HG02970 (cell line): ENCODE data around the gene GPR137B.
"Not testable (repeated sequence)": the region's sequence is repeated elsewhere in the genome, so short reads cannot be mapped to it uniquely, and the experiment has no call there.

Experiments
- ATAC-seq: cut with Tn5 transposase; IDR thresholded peaks from one replicate; pipeline ENCODE4 v1.9.1; 2021; ENCODE audit warnings: mild to moderate bottlenecking, moderate library complexity, moderate number of reproducible peaks; ENCODE audit not compliant: unreplicated experiment, low FRiP score

The GPR137B gene

DNA sequence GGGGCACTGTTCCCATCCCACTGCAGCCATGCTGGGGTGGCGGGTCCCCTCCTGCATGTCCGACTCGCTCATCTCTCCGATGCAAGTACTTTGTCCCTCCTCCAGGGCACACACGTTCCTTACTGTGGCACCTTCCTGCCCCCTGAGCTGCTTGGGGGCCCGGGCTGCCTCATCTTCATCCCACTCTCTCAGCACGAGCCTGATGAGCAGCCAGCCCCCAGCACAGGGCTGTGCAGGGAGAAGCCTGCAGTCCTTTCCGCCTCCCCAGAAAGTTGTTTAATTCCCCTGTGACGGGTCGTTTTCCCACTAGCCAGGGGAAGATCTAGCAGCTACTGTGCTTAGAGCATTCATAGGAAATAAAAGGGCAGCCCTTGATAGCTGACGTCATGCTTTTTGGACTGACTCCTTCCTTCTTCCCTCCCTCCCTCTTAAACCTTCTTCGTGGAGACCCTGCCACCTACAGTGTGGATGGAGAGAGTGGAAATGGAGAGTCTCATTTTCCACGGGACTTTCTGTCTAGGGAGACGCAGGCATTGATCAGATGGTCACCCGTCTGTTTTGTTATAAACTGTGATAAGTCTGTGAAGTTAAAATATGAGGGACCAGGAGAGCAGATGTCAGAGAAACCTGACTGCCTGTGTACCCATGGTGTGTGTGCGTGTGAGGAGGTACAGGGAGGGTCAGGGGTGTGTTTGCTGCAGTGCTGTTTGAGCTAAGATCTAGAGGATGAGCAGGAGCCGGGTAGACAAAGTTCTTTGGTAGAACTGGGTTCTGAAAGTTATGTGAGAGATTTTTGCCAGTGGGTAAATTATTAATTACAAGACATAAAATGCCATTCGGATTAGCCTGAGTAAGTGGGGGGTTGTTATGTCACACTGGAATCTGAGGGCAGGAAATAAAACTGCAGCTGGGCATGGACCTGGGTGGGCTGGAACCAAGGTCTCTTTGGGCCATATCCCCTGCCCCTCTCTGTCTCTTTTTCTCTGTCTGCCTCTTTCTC lies 34.3 kb downstream of the GPR137B start:
- ATAC-seq = no peak

DNA sequence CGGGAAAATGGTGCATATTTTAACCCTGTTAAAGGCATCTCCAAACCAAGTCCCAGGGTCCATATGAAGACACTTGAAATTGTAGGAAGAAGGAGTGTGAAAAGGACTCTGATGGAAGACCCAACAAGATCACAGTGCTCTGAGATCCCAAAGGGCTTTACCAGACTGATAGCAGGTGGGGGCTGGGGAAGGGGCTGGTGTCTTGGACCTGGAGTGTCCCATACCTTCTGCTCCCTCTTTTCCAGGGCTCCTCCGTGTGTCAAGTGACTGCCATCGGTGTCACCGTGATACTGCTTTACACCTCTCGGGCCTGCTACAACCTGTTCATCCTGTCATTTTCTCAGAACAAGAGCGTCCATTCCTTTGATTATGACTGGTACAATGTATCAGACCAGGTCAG lies 37.3 kb downstream of the GPR137B start:
- ATAC-seq = no peak

DNA sequence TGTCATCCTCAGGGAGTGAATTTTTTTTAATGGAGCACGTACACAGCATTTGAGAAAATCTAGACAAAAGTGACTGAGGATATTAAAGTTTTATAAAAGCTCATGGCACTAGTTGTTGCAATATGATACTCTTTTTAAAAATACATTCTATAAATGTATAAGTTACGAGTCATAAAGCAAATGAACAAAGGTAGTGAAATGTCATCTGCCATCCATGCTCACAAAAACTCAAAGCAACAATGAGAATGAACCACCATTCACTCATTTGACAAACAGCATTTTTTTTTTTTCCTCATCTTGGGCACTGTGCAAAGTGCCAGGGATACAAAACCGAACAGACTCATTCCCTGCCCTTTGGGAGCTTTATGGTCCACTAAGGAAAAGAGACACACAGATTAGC lies 38.7 kb downstream of the GPR137B start:
- no peak for ATAC-seq

DNA sequence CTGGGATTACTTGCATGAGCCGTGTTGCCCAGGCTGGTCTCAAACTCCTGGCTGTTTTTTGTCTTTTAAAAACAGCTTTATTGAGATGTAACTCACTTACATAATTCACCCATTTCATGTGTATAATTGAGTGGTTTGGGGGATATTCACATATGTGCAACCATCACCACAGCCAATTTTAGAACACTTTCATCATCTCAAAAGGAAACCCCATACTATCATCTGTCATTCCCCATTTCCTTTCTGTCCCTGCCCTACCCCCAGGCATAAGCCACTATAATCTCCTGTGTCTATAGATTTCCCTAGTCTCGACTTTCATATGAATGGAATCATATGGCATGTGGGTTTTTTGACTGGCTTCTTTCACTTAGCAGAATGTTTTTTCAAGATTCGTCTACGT lies 43.3 kb downstream of the GPR137B start:
- no peak for ATAC-seq

DNA sequence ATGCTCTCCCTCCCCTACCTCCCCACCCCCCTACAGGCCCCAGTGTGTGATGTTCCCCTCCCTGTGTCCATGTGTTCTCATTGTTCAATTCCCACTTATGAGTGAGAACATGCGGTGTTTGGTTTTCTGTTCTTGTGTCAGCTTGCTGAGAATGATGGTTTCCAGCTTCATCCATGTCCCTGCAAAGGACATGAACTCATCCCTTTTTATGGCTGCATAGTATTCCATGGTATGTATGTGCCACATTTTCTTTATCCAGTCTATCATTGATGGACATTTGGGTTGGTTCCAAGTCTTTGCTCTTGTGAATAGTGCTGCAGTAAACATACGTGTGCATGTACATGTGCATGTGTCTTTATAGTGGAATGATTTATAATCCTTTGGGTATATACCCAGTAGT lies 44.1 kb downstream of the GPR137B start:
- not testable (repeated sequence) for ATAC-seq

DNA sequence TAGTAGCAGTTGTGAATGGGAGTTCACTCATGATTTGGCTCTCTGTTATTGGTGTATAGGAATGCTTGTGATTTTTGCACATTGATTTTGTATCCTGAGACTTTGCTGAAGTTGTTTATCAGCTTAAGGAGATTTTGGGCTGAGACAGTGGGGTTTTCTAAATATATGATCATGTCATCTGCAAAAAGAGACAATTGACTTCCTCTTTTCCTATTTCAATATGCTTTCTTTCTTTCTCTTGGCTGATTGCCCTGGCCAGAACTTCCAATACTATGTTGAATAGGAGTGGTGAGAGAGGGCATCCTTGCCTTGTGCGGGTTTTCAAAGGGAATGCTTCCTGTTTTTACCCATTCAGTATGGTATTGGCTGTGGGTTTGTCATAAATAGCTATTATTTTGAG lies 45.7 kb downstream of the GPR137B start:
- not testable (repeated sequence) for ATAC-seq

DNA sequence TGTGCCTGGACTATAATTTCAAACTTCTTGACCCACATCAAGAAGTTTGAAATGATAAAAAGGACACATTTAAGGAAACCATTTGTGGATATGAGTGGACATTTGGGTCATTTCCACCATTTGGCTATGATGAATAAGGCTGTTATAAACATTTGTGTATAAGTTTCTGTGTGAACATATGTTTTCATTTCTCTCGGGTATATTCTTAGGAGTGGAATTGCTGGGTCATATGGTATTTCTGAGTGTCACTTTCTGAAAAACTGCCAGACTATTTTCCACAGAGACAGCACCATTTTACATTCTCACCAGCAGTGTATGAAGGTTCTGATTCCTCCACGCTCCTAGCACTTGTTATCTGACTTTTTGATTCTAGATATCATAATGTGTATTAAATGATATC lies 50.8 kb downstream of the GPR137B start:
- ATAC-seq = no peak

DNA sequence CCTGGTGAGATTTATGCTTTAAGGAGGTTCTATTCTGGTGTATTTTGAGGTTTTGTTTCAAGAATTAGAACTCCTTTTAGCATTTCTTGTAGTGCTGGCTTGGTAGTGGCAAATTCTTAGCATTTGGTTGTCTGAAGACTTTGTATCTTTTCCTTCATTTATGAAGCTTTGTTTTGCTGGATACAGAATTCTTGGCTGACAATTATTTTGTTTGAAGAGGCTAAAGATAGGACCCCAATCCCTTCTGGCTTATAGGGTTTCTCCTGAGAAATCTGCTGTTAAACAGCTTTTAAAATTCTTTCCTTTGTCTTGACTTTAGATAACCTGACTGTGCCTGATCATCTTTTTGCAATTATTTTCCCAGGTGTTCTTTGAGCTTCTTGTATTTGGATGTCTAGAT lies 58.6 kb downstream of the GPR137B start:
- ATAC-seq = no peak

DNA sequence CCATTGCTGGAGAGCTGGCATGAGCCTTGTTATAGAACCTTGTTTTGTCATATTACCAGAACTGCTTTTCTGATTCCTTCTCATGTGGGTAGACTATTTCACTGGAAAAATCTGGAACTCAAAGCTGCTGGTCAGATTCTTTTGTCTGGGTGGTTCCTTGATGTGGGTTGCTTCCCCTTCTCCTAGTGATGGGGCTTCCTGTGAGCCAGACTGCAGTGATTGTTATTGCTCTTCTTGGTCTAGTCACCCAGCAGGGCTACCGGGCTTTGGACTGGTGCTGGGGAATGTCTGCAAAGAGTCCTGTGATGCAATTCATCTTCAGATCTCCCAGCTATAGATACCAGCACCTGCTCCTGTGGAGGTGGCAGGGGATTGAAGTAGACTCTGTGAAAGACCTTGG lies 59.4 kb downstream of the GPR137B start:
- ATAC-seq = no peak

DNA sequence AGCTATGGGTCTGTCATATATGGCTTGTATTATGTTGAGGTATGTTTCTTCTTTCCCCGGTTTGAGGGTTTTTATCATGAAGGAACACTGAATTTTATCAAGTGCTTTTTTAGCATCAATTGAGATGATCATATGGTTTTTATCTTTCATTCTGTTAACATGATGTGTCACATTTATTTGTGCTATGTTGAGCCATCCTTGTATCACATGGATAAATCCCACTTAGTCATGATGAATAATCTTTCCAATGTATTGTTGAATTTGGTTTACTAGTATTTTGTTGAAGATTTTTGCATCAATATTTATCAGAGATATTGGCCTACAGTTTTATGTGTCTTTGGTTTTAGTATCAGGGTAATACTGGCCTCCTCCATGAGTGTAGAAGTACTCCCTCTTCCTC lies 61.7 kb downstream of the GPR137B start:
- ATAC-seq = no peak

DNA sequence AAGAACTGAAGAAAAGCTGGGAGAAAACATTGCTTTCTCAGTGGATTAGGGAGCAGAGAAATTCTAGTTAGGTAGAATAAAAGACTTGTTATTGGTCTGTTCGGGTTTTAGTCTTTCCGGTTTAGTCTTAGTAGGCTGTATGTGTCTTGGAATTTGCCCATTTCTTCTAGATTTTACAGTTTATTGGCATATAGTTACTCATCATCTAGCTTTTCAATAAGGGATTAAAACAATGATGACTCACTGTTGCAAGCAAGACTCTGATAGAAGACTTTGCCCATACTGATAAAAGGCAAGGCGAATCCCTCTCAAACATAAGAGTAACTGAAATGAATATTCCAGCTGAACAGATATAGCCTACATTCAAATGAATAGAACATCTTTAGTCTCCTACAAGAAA lies 62.3 kb downstream of the GPR137B start:
- ATAC-seq = no peak

DNA sequence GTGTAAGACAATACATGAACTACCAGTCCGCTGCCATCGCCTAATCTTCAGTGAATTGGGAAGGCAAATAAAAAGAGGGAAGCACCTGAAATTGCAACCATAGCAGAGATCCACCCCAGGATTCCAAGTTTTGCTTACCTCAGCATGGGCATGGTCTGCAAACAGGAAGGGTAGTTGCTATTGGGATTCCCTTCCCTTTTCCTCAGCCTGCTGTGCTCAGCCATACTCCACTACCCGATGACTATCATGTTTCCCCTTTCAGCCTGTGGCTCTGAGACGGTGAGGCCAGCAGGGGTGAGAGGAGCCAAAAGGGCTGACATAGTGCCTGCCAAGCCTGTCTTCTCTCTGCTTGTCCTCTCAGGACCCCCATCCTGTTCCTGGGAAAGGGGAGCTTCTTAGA lies 64.2 kb downstream of the GPR137B start:
- ATAC-seq = no peak

DNA sequence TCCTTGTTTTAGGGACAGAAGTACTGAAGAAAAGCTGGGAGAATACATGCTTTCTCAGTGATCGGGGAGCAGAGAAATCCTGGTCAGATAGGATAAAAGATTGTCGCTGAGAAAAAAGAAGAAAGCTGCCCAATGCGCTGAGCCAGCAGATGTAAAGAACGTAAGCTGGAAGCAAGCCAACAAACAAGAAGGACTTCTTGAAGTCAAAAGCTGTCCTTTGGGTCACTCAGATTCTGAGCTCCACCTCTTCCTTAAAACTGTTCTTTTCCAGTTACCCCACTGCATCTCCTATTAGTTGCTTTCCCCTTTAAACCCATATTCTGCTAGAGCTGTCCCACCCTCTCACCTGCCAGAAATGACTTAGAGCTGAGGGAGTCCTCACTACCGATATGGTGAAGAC lies 64.8 kb downstream of the GPR137B start:
- ATAC-seq = no peak

DNA sequence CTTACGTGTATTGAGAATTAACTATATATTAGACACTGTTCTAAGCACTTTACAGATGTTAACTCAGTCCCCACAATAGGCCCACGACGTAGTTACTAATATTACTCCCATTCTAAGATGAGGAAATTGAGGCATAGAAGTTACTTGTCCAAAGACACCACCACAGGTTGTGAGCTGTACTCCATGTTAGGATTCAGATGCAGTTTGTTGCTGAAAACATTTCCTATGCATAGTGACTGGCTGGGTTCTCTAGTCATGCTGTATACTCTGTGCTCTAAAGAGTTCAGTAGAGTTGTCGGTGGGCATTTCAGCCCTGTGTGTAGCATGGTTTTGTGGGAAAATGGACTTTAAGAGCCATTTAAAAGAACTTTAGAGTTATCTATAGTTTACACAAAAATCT lies 65.2 kb downstream of the GPR137B start:
- no peak for ATAC-seq

DNA sequence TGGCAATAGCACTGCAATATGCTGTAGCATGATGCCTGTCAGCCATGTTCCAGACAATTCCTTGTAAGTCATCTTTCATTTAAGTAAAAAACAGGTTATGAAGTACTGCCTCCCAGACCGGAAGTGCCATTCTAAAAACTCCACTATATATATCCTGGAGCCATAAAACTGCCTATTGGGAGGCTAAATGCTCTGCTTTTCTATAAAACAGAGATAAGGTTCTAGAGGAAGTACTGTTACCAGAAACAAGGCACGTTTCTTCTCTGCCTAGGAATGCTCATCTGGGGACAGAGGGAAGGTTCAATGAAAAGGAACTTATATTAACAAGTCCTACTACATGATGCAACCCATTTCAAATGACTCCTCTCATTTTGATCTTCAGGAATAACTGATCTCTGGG lies 66.8 kb downstream of the GPR137B start:
- ATAC-seq = no peak

DNA sequence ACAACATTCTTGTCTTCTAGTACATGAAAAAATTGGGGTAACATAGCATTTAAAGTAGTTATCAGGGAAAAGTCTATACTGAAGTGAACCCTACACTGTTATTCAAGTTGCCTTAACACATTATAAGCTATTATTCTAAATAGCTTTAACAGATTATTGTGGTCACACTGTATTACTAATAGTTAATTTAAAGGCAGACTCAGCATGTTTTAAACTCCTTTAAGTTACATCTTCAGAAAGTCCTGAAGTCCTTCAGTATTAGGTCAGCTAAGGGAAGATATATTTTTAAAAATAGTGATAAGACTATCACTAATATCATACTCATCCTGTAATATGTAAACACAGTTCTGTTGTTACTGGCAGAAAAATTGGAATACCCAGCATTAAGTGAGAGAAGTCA lies 67.4 kb downstream of the GPR137B start:
- ATAC-seq = no peak

DNA sequence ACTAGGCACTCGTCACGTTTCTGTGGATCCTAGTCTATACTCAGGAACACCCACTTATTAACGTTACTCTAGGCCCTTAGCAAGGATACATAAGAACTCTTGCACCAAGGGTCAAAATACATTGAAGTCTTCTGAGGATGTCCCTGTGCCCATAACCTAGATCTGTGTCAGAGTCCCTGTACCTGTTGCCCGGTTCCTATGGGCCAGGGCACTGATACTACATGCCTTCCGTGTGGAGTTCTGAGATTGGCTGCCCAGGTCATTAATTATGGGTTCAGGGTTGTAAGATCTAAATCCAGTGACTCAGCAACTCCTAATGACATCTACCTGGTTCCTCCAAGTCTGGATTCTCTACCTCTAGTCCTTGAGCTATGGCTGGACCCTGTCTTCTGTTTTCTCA lies 69.5 kb downstream of the GPR137B start:
- no peak for ATAC-seq

DNA sequence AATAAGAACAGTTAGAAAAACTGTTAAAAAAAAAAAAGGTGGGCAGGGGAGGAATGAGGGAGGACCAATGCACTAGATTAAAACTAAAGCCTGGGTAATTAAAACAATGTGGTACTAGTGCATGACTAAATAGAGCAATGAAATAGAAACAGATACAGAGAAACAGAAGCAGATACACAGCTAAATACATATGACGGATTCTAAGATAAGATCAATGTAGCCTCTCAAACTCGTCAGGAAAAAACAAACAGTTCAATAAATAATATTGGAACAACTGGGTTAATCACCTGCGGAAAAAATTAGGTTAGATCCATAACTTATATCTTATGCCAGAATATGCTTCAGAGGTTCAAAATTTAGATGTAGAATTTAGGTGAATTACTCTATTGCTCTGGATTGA lies 71.2 kb downstream of the GPR137B start:
- ATAC-seq = no peak

DNA sequence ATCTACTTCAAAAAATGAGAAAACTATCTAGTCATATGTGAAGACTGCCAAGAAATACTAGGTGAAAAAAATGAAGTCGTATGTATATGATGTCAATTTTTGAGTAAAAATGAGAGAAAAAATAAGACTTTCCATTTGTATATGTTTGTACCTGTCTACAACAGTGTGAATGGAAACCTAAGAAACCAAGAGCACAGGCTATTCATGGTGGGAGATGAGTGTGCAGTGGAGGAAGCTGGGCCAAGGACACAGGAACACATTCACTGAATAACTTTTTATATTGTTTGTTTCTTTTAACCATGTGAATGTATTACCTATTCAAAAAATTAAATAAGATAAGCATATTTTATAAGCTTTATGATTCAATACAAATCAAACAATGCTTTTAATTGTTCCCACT lies 72.4 kb downstream of the GPR137B start:
- no peak for ATAC-seq

DNA sequence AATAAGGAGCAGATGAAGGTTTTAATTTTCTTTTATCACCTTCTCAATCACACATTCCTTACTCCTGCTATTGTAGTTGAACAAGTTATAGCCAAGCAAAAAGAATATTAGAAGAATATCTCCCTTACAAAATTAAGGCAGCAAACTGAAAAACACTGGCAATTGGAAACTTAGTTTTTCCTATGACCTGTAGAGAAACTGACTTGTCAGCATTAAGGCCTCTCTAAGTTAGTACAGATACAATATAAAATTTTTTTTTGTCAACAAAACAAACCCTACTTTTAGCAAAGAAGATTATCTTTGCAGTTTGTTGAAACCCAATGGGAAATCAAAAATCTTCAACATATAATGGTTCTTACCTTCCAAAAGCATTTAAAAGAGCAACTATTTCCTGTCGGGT lies 78.1 kb downstream of the GPR137B start:
- no peak for ATAC-seq

DNA sequence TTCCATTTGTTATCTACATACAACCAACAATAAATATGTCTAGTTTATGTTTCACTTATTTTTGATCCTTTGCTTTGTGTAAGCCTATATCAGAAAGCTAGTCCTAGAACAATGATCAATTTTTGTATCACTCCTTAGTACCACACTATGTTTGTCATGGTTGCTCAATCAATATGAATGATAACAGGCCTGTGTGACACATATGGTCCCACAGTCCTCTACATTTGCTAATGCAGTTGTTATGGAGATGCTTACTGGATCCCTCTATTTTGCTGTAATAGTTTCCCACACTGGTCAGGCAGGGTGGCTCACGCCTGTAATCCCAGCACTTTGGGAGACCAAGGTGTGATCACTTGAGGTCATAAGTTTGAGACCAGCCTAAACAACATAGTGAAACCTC lies 80.3 kb downstream of the GPR137B start:
- ATAC-seq = no peak

DNA sequence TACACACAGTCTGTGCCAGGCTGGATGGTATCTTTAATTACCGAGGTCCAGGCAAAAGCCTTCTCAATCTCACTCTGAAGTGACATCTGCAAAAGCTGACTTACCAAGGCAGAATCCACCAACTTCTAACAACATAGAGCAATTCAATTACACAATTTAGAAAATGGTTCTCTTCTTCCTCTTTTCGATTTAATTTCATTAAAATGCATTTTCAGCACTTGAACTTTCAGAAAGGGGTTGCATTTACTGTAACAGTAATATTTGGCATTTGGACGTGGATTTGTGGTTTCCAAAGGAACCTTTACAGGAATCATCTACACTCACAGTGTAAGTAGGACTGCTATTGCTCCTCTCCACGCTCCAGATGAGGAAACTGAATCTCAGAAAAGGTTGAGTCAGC lies 86.1 kb downstream of the GPR137B start:
- ATAC-seq = no peak
